ENCODE results near the gene BMP6. TPM values are rescaled to one million over a fixed set of nuclear protein-coding genes. Genes with fewer than 3 reads are reported as not detected.

The BMP6 gene
- total RNA-seq, 1 experiment from 2014 or later = 0.28 TPM

- Histone ChIP-seq H2AK5ac (ENCODE audit: insufficient read length, low read length) (no peak overlapping the region), H3K79me1 (ENCODE audit: insufficient read depth, low read depth, low read length, poor library complexity, severe bottlenecking) (no peaks in the 10 kb centered on the region), H2BK120ac (ENCODE audit: low read depth, low read length, poor library complexity, severe bottlenecking) (no peak overlapping the region), H3T11ph (ENCODE audit: low read length) (no peak overlapping the region), H3K79me2 (ENCODE audit: insufficient read depth, low read length) (no peaks in the 10 kb centered on the region), H3K56ac (ENCODE audit: insufficient read length, low read depth, low read length) (no peak overlapping the region), H2BK15ac (ENCODE audit: low read depth, low read length) (no peak overlapping the region), H3K4me1 (ENCODE audit: insufficient read depth, low read length) (peaks cover 6% of the 10 kb centered on the region; the same call in 1 of the 2 replicates), H3K23me2 (ENCODE audit: insufficient read length, low read depth, low read length, poor library complexity, severe bottlenecking) (no peaks in the 10 kb centered on the region), H4K91ac (ENCODE audit: insufficient read length, low read depth, low read length) (no peak overlapping the region), H3K18ac (ENCODE audit: insufficient read length, low read depth, low read length) (no peak overlapping the region), H2AFZ (ENCODE audit: low read length) (no peak overlapping the region), H3K27ac (ENCODE audit: insufficient read length, low read depth, low read length) (no peak overlapping the region), H3K9me3 (ENCODE audit: control insufficient read depth, low read depth, low read length) (no peaks in the 10 kb centered on the region), H4K8ac (replicated peaks; ENCODE audit: insufficient read length, low read depth, low read length) (no peak overlapping the region), H3K9ac (ENCODE audit: extremely low read depth, insufficient read length, low read length) (no peak overlapping the region), H3K4me2 (ENCODE audit: insufficient read depth, insufficient read length, low read length) (no peak overlapping the region), H3K4ac (ENCODE audit: low read depth, low read length) (no peak overlapping the region), H3K23ac (ENCODE audit: insufficient read length, low read depth, low read length) (no peak overlapping the region), H4K20me1 (ENCODE audit: control insufficient read depth, insufficient read depth, insufficient read length) (no peaks in the 10 kb centered on the region), H2BK12ac (ENCODE audit: insufficient read length, low read depth, low read length) (no peak overlapping the region), H2BK5ac (ENCODE audit: insufficient read length, low read length) (no peak overlapping the region), H4K5ac (ENCODE audit: insufficient read length, low read depth, low read length) (no peak overlapping the region), H2BK20ac (ENCODE audit: low read depth, low read length, poor library complexity, severe bottlenecking) (no peak overlapping the region), H3K14ac (ENCODE audit: insufficient read depth, low read length) (no peak overlapping the region), H3K27me3 (ENCODE audit: insufficient read depth, low read length) (no peaks in the 10 kb centered on the region)
- WGBS (ENCODE audit: extremely low coverage, insufficient read length, low lambda C conversion rate) = no CpG with 5 or more reads among the region's 8 CpGs
- Mint-ChIP-seq H3K27ac (no peak overlapping the region), H3K36me3 (ENCODE audit: insufficient read depth in 1 of 3, low read depth in 3 of 3) (no peaks in the 10 kb centered on the region; a peak in 1 of 7 replicates), H3K9me3 (no peaks in the 10 kb centered on the region), H3K27me3 (ENCODE audit: low read depth) (peaks cover 12% of the 10 kb centered on the region), H3K4me3 (no peak overlapping the region), H3K4me1 (peaks cover 29% of the 10 kb centered on the region in 2 experiments)
- no peak for TF ChIP-seq CTCF (conservative IDR thresholded peaks at IDR 0.05)
- DNase-seq = no peak
Observed at GRCh38 chr6:7687145-7688111, 38.5 kb upstream of the BMP6 start.
